ENCODE results near the gene NAA16.
A peak's percentile ranks its signal among the peaks of the same experiment; 100 is the strongest.
"Not testable (repeated sequence)": the region's sequence is repeated elsewhere in the genome, so short reads cannot be mapped to it uniquely, and the experiment has no call there.

NAA16 gene

DNA sequence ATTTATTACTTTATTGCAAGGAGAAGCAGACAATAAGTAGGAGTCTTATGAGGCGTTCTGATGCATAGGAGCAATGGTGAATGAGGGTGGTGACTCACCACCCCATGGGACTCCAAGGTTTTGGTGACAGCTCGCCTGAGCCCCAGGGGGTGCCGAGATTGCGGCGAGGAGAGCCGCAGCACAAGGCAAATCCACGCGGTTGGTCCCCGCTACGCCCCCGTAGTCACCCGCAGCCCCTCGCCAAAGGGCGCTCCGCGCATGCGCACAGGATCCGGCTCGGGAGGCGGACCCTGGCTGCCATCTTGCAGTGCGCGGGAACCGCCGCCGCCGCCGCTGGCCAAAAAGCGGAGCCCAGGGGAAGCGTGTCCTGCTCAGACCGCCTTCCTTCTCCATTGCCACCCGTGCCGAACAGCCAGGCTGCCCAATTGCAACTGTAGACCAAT lies at the start of gene NAA16:
NAA16 (plus strand) TSS at position 305 of the 443 bp plus-strand sequence. CDS start 262 bp downstream, outside the sequence.
- DNase-seq (ENCODE audit: low read depth in 2 of 3, low spot score in 1 of 3): peak; percentile 93 to 95 (median 94)

DNA sequence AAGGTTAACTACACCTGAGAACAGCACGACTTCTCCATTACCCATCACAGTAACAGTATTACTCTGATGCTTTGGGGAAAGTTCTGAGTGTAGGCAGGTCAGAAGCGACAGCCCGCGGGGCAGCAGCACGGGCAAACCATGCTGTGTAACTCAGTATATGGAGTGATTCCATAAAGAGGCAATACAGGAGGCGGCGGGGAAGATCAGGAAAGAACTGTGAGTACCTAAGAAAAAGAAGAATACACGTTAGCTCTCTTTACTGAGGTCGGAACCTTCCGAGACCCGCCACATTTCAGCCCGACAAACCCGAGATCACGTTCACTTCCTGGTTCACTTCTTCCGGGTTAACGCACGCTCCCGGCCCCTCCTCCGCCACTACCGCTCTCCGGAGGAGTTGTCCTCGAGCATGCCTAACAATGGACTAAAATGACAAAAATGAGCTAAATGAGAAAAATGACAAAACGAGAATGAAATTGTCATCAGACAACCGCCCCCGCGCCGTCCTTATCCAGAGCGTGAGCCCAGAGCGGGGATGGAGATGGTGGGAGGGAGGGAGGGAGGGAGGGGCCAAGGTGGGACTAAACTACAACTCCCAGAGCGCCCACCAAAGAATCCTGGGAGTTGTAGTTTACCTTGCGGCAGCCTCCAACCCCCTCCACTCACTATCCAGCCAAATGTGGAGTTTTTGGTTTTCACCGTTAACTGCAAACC lies 47.7 kb upstream of the NAA16 start, which contains the start of gene MTRF1:
MTRF1 (minus strand) TSS at position 316 of the 711 bp plus-strand sequence. CDS start 2,669 bp downstream, outside the sequence.
- peak; percentile 62 to 72 (median 68) for DNase-seq (ENCODE audit: low read depth in 2 of 3, low spot score in 1 of 3)

DNA sequence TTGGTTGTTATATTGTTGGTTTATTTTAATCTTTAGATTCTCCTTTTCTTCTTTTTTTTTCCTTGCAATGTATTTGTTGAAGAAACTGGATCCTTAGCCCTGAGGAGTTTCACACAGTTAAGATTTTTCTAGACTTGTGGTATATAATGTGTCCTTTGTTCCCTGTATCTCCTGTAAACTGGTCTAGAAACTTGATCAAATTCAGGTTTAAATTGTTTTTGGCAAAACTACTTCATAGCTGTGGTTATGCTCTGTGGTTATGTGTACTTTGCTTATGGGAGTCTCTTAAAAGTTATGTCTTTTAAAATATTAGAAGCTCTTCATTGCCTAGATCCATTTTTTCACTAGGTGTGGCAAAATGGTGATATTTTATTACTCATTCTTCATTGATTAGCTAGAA lies 44.0 kb upstream of the NAA16 start:
- DNase-seq (ENCODE audit: low read depth in 2 of 3, low spot score in 1 of 3): no peak

DNA sequence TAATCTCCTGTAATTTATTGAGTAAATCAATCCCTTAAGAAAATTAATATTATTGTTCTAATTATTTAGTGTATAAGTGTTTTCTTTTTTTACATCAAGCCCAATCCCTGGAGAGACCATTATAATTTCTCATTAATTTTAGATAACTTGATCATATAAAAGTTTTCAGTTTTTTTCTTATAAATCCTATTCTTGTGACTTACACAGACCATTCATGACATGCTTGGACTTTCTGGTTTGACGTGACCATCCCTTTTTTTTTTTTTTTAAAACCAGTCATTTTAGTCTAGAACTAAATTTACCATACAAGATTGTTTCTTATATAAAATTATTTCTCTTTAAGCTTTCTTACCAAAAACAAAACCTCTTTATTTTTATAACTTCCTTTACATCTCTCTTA lies 42.3 kb upstream of the NAA16 start:
- peak in 1 of 3 donors; percentile 32 for DNase-seq (ENCODE audit: low read depth in 2 of 3, low spot score in 1 of 3)

DNA sequence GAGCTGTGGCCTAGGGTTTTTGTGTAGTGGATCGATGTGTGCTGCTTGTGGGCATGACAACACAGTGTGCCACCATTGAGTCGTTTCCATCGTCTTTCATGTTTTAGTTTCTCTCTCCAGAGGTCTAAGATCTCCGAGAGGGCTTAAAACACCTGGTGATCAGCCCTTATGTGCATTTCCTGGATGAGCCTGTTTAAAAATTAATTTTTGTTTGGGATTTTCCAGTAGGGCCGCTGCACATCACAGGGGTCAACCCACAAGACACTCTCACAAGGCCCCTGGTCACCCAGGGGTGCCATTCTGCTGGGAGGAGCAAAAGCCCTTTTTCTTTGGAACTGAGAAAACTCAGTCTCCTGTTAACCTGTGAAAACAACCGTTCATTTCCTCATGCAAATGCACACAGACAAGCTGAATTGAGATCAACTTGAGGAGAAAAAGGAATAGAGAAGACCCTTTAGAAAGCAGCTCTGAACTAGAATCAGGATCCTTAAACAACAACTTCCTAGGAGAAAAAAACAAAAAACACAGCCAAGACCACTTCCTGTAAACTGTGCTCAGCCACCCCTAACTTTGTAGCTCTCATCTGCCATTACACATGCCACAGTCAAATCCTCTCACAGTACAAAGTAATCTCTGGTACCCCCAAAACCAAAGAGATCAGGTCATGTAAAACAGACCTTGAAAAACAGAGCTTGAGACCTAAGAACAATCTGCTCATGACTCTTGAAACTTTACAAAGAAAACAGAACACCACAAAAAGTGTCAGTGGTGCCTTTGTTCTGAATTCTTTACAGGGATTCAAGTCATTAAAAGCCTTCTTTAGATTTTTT lies 39.4 kb upstream of the NAA16 start:
- no peak for DNase-seq (ENCODE audit: low read depth in 2 of 3, low spot score in 1 of 3)

DNA sequence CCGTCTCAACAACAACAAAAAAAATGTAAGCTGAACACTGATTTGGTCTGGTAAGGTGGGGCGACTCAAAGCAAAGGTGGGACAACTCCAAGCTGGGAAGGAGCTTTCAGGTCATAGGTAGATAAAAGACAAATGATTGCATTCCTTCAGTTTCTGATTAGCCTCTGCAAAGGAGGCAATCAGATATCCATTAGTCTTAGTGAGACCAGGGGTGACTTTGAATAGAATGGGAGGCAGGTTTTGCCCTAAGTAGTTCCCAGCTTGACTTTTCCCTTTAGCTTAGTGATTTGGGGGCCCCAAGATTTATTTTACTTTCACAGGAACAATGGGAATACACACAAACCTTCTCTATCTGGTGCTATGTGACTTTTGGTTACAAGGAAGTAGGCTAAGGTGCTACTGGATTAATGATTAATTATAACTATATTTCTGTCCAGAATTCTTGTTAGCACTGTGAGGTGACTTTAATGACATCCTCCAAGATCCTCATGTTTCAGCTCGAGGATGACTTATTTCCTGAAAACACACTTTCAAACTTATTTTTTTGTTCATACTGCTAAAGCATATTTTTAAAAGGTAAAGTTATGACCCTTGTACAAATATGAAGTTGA lies 37.1 kb upstream of the NAA16 start:
- DNase-seq (ENCODE audit: low read depth in 2 of 3, low spot score in 1 of 3): no peak

DNA sequence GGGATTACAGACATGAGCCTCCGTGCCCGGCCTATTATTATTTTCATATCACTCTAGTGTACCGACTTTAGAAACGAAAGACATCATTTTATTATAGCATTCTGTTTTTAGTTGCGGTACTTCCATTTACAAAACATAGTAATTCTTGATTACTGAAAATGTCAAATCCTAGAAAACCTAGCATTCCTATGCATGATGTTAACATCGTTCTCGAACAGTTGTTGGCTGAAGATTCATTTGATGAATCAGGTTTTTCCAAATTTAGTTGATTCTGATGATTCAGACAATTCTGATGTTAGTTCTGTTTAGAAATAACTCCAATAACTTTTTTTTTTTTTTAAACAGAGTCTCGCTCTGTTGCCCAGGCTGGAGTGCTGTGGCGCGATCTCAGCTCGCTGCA lies 36.2 kb upstream of the NAA16 start:
- no peak for DNase-seq (ENCODE audit: low read depth in 2 of 3, low spot score in 1 of 3)

DNA sequence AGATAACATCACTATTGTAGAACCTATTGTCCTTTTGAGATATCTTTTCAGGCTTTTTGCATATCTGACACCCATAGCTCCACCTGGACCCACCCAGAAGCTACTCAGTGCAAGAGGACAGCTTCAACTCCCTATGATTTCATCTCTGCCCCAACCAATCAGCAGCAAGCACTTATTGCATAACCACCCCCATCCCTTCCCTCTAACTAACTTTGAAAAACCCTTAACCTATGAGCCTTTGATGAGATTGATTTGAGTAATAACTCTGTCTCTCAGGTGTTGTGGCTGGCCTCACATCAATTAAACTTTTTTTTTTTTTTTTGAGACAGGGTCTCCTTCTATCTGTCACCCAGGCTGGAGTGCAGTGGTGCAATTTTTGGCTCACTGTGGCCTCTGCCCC lies 34.2 kb upstream of the NAA16 start:
- DNase-seq (ENCODE audit: low read depth in 2 of 3, low spot score in 1 of 3): no peak

DNA sequence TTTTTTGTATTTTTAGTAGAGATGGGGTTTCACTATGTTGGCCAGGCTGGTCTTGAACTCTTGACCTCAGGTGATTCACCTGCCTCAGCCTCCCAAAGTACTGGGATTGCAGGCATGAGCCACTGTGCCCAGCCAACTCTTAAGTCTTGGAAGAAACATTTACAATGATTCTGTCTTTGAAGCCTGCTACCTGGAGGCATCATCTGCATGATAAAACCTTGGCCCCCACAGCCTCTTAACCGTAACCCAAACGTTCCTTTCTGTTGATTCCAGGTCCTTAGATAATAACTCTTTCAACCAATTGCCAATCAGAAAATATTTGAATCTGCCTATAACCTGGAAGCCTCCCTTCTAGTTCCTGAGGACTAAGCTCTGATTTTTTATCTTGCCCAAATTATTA lies 31.9 kb upstream of the NAA16 start:
- DNase-seq (ENCODE audit: low read depth in 2 of 3, low spot score in 1 of 3): not testable (repeated sequence)

DNA sequence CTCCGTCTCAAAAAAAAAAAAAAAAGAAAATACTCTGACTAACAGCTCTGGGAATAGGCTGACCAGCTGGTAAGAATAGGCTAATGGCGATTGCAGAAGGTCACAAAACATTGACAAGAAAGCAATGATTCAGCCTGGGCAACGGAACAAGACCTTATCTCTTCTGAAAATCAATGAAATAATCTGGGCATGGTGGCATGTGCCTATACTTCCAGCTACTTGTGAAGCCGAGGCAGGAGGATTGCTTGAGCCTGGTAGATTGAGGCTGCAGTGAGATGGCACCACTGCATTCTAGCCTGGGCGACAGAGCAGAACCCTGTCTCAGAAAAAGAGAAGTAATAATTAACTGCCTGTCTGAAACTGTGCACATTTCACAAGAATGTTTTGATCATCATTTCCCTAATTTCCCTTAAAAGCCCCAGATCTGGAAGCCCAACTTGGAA lies 28.9 kb upstream of the NAA16 start:
- DNase-seq (ENCODE audit: low read depth in 2 of 3, low spot score in 1 of 3): no peak

DNA sequence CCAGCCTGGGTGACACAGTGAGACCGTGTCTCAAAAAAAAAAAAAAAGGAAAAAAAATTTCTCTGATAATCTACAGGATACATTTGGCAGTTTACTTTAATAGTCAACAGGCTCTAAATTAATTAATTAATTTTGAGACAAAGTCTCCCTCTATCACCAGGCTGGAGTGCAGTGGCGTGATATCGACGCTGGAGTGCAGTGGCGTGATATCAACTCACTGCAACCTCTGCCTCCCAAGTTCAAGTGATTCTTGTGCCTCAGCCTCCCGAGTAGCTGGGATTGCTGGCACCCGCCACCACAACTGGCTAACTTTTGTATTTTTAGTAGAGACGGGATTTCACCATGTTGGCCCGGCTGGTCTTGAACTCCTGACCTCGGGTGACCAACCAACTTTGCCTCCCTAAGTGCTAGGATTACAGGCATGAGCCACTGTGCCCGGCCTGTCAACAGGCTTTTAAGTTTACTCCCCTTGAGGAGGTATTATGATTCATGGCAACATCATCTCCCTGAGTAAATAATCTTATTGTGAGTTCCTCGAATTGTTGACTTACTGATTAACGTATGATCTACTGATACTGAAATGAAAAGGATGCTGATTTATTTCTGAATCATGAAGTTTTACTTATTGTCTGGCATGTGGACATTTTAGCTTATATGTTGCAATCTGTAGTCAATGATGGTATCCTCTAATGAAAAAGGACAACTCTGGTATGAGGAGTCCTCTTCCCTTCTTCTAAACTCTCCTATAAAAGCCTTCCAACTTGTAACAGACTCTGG lies 26.4 kb upstream of the NAA16 start:
- no peak for DNase-seq (ENCODE audit: low read depth in 2 of 3, low spot score in 1 of 3)

DNA sequence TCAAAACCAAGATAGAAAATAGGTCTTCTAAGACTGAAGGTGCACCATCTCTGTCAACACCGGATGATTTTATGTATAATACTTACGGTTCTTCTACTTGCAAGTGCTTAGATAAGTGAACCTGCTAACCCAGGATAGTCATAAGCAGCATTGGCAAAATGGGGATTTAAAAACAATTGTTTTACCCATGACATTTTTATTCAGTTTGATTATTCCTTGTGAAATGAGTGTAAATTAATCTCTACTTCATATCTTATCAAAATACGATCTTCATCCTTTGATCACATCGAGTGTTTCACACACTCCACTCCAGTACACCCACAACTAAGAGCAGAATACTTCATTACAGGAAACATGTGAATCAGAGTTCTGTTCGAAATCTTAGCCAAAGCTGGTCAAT lies 24.7 kb upstream of the NAA16 start:
- no peak for DNase-seq (ENCODE audit: low read depth in 2 of 3, low spot score in 1 of 3)

DNA sequence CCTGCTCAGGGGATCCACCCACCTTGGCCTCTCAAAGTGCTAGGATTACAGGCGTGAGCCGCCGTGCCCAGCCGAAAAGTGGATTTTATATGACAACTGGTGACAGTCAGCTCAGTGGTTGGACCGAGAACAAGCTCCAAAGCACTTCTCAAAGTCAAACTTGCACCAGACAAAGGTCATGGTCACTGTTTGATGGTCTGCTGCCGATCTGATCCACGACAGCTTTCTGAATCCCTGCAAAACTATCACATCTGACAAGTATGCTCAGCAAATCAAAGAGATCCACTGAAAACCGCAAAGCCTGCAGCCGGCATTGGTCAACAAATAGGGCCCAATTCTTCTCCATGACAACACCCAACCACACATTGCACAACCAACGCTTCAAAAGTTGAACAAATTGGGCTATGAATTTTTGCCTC lies 21.6 kb upstream of the NAA16 start:
- DNase-seq (ENCODE audit: low read depth in 2 of 3, low spot score in 1 of 3): no peak

DNA sequence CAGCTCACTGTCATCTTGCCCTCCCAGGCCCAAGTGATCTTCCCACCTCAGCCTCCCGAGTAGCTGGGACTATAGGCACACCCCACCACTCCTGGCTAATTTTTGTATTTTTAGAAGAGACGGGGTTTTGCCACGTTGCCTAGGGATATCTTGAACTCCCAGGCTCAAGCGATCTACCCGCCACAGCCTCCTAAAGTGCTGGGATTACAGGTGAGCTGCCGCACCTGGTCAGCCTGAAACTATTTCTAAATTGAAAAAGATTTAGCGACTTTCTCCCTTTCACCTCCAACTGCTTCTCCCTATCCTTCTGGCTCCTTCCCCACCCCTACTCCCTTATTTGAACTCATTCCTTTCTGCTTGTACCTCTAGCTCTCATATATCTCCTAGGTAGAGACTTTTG lies 19.8 kb upstream of the NAA16 start:
- DNase-seq (ENCODE audit: low read depth in 2 of 3, low spot score in 1 of 3): no peak

DNA sequence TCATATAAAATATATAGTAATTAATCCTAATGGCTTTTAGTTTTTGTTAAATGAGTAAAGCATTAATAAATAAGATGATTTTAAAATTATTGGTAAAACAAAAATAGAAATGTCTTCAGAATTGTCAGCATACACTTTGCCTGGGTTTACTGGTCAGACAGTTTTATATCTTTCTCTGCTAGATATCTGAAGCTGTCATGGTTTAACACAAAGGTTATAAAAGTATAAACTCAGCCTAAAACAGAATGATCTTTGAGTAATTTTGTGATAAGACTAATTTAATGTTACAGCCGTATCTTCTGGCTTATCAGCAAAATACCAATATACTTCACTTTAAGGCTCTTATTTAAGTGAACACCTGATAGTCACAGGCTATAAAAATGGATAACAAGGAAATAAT lies 17.8 kb upstream of the NAA16 start:
- DNase-seq (ENCODE audit: low read depth in 2 of 3, low spot score in 1 of 3): no peak

DNA sequence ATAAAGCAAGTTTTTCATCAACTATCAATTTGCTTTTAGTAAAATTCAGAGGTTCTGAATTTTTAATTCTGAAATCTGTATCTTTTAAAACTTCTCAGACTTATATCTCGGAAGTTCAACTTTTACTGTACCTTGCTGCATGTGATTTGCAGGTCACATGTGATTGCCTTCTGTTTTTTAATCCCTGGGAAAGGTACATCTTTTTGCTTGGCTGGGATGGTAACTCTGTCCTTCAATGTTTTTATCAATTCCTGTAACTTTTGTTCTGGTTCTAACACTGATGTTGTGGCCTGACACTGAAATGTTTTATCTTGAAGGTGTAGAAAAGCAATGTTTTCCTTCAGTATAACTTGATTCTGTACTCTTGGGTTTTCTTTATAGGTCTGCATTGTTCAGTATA lies 16.2 kb upstream of the NAA16 start:
- no peak for DNase-seq (ENCODE audit: low read depth in 2 of 3, low spot score in 1 of 3)

DNA sequence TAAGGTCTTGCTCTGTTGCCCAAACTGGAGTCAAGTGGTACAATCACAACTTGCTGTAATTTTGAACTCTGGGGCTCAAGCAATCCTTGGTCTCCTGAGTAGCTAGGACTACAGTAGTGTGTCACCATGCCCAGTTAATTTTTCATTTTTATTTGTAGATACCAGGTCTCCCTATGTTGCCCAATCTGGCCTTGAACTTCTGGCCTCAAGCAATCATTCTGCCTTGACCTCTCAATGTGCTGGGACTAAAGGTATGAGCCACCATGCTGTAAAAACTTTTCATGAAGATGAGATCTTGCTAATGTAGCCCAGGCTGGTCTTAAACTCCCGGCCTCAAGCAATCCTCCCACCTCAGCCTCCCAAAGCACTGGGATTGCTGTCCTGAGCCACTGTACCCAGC lies 15.1 kb upstream of the NAA16 start:
- DNase-seq (ENCODE audit: low read depth in 2 of 3, low spot score in 1 of 3): no peak

DNA sequence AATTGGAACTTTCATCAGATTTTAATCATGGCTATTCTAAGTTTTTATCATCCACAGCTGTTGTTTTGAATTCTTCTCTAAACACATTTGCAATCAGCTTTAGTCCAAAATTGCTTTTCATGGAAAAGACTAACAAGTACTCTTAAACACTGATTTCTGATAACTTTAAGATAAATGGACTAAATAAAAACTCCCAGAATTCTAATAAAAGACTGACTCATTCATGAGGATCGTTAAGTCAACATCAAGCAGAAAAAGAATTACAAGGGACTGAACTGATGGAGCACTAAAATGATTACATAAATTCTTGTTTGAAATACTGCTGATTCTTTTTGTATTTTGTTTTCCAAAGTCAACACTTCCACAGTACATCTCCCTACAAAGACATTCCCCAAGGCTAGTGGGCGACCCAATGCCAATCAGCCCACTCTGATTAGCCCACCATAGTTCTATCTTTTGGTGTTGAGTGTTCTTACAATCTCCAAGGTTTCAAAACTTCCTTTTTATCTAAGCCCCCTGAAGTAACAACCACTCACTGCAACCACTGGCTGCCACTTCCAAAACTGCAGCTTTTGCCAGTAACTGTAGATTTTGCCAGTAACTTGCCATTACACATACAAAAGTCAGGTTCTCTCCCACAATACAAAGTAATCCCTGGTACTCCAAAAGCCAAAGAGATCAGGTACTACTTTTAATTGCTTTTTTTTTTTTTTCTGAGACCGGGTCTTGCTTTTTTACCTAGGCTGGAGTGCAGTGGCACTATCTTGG lies 14.0 kb upstream of the NAA16 start:
- DNase-seq (ENCODE audit: low read depth in 2 of 3, low spot score in 1 of 3): no peak

DNA sequence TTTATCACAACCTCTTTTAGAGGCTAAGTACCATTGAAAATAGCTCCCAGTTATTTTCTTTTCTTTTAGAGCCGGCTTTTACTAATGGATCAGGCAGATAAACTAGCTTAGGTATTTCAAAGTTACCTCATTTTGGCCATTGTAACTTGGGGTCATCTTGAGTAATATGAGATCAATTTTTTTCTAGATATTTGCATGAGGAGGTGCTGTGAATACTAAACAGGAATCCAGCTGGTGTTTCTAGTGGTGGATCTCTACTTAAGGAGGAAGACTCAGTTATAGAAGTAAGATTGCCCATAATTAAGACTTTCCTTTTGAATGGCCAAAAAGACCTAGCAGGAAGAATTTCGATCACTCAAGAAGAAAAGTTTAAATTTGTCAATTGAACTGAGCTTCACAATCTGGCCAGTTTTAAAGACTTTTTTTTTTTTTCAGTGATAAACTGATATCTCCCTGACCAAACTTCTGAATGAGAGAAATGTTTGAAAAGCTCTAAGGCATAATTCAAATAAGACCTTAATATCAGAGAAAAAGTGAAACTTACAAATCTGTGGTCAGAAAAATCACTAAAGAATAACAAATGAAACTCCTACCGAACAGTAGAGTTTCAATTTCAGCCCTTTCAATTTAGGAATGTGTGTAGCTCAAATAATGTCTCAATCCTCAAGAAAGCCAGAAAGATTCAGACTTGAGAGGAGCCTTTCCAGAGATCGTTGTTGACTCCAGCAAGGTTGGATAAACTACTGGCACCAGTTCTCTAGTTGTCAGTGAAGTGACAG lies 11.6 kb upstream of the NAA16 start:
- no peak for DNase-seq (ENCODE audit: low read depth in 2 of 3, low spot score in 1 of 3)

DNA sequence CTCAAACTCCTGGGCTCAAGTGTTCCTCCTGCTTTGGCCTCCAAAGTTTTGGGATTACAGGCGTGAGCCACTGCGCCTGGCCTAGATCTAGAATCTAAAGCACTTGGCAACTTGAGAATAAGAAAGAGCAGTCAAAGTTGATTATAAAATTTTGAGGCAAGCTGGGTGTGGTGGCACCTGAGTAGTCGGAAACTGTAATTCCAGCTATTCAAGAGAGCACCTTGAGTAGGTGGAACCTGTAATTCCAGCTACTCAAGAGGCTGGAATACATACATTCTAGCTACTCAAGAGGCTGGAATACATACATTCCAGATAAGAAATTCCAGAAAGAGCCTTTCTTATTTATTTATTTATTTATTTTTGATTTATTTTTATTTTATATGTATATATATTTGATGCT lies 8.3 kb upstream of the NAA16 start:
- DNase-seq (ENCODE audit: low read depth in 2 of 3, low spot score in 1 of 3): no peak
